GM12891 (cell line): ENCODE results near the gene LIPT2.

Experiments
- POLR2A ChIP-seq: IDR thresholded peaks from 2 replicates; pipeline ENCODE4 v1.6.1; 2011; ENCODE audit warnings: low read depth, low read length, control low read depth
- POLR2AphosphoS5 ChIP-seq: IDR thresholded peaks from 2 replicates; pipeline ENCODE4 v1.6.1; 2011; ENCODE audit warnings: low read depth, low read length, control low read depth
- POU2F2 ChIP-seq: IDR thresholded peaks from 2 replicates; pipeline ENCODE4 v1.6.1; 2011; ENCODE audit warnings: low read depth, mild to moderate bottlenecking, control low read depth, low read length, moderate library complexity
- SPI1 ChIP-seq: IDR thresholded peaks from 2 replicates; pipeline ENCODE4 v1.6.1; 2011; ENCODE audit warnings: low read depth, low read length, control low read depth
- TAF1 ChIP-seq: IDR thresholded peaks from 2 replicates; pipeline ENCODE4 v1.6.1; 2011; ENCODE audit warnings: low read depth, low read length, control low read depth

- TF ChIP-seq POLR2A (no peak), POLR2AphosphoS5 (no peak), TAF1 (no peak), SPI1 (no peak), POU2F2 (no peak)
These were observed 45.8 kb downstream of the LIPT2 start for GRCh38 chr11:74447720-74448119.
